Heart left ventricle (tissue), 16 donors: ENCODE data around the gene GLIS2. TPM values are rescaled to one million over a fixed set of nuclear protein-coding genes. Genes with fewer than 3 reads are reported as not detected.

Experiments used
- ATAC-seq, 4 donors: fragments of 200-7000 bp; cut with Tn5 transposase; one replicate each; pipeline ENCODE4 v1.9.1; 2020 to 2022; ENCODE audit warnings: moderate library complexity in 4 of 4, mild to moderate bottlenecking in 3 of 4, moderate number of reproducible peaks in 1 of 4
- DNase-seq, 5 donors: peaks; one replicate each; pipeline ENCODE4 v3.0.0-alpha.2; 2020
- H3K27ac ChIP-seq, 12 donors: fragments of 200-600 bp; sonication (generic) in 4 of 12; one replicate each; pipeline versions ENCODE4 v1.5.0 to v1.8.0; 2016 to 2022; ENCODE audit warnings: mild to moderate bottlenecking in 2 of 12
- H3K27me3 ChIP-seq, 9 donors: fragments of 200-600 bp; sonication (generic) in 2 of 9; one replicate each; pipeline versions ENCODE4 v1.5.1 to v1.8.0; 2016 to 2022; ENCODE audit warnings: mild to moderate bottlenecking in 3 of 9
- H3K36me3 ChIP-seq, 9 donors: fragments of 200-600 bp; sonication (generic) in 2 of 9; one replicate each; pipeline versions ENCODE4 v1.5.0 to v1.8.0; 2018 to 2022; ENCODE audit warnings: mild to moderate bottlenecking in 2 of 9
- H3K4me1 ChIP-seq, 12 donors: fragments of 200-600 bp; sonication (generic) in 4 of 12; one replicate each; pipeline versions ENCODE4 v1.5.0 to v1.8.0; 2016 to 2022; ENCODE audit warnings: mild to moderate bottlenecking in 3 of 12
- H3K4me3 ChIP-seq, 12 donors: fragments of 200-600 bp; sonication (generic) in 4 of 12; one replicate each; pipeline versions ENCODE4 v1.5.0 to v1.8.0; 2017 to 2022; ENCODE audit warnings: mild to moderate bottlenecking in 9 of 12, moderate library complexity in 4 of 12
- H3K9me3 ChIP-seq, 12 donors: fragments of 200-600 bp; sonication (generic) in 4 of 12; one replicate each; pipeline versions ENCODE4 v1.5.0 to v1.8.0; 2016 to 2022; ENCODE audit warnings: mild to moderate bottlenecking in 1 of 12
- POLR2A ChIP-seq, 2 donors: fragments of 450-650 bp; IDR thresholded peaks; one replicate each; pipeline ENCODE4 v1.6.1; 2017; ENCODE audit warnings: antibody characterized with exemption in 2 of 2, mild to moderate bottlenecking in 2 of 2, moderate library complexity in 2 of 2
- WGBS, 4 donors: extraction: QIAGEN DNeasy Blood & Tissue Kit in 2 of 4; methylation state at CpG; one replicate each; pipeline versions ENCODE4 v1.1.5 to v1.1.7; 2013 to 2018; 5-methylcytosine and 5-hydroxymethylcytosine counted together
- intact Hi-C, 10 donors: fragments of 100-400 bp; cut with DNase I; formaldehyde crosslinking; loops; one replicate each; pipeline versions ENCODE4 v1.11.1 to v1.14.2; 2022
- polyA plus RNA-seq, 2 donors: library from polyadenylated mRNA; stranded (reverse); fragments of 200-250 nt; gene quantifications; one replicate each; pipeline ENCODE4 v1.2.3, GENCODE V29; 2013
- total RNA-seq, 9 donors: library from RNA; depleted of rRNA in 2 of 9; stranded (reverse); fragments of >200 nt in 2 of 9; fragmentation: NEBNext Ultra II Directional in 3 of 9; extraction: Animal tissue kit (Norgen Biotek cat#: 25700) in 3 of 9; gene quantifications; one replicate each; pipeline versions ENCODE4 v1.1.0 to v1.2.4, GENCODE V29; 2016 to 2023
- TF ChIP-seq, protein P1 (sequence below), 12 donors: fragments of 200-600 bp; sonication (generic) in 4 of 12; IDR thresholded peaks; one replicate each; pipeline versions ENCODE4 v1.5.0 to v1.8.0; 2018 to 2022; ENCODE audit warnings: antibody characterized with exemption in 12 of 12, mild to moderate bottlenecking in 5 of 12
- donor health status: ischemic (EF 13 %, LVEDD 7.1; RV severe dilation, severe dysfunction).
- donor health status: healthy with polysubstance abuse.
- donor health status: DM: no; HTN: yes; CAD: no.
- donor health status: DM: no; HTN: no; CAD: no.
- donor health status: ischemic (EF 25% LVEDD 6.9; RV normal size, moderate dysfunction).
- donor health status: ischemic (EF 25% LVEDD 5.7; RV mildly dilated, moderate dysfunction).
- donor health status: healthy.
- donor health status: DM: yes; HTN: yes; CAD: no.
- donor health status: ischemic (EF 35%, LVEDD 5.7; RV mildly dilated, moderate dysfunction).
- donor health status: nonischemic (EF 11% LVEDD 7.7; RV severe dilation, severe dysfunction).
- donor health status: DM: yes; HTN: yes; CAD: no.
- donor health status: PGD.
- donor health status: ischemic (EF 29% LVEDD 5.4; RV normal size, mild dysfunction).
- donor health status: nonischemic (EF 23%, LVEDD 6.1; RV moderate dilation, normal function).

GLIS2 gene
- total and polyA plus RNA-seq, 11 donors, result 7.6 to 23.4 (median 12.7) TPM

DNA sequence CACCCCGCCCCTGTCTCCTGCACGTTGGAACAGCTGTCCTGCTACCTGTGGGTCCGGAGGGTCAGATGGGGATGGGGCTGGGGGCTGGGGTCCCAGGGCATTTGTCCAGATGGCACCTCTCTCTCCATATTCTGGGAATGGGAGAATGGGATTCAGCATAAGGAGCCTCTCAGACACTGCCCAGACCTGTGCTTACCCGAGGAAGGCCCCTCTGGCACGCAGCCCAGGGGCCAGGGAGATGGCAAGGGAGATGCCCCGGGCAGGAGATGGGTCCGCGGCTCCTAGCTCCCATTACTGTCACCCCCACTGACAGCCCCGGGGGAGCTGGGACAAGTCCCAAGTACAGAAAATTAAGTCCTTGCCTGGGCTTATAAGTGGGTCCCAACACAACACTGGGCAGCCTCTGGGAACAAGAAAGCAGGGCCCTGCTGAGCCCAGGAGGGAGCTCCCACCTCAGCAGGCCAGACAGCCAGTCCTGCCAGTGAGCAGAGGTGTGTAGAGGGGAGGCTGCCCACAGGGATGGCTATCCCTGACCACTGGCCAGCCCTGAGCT lies 57.6 kb downstream of the GLIS2 start:
- intact Hi-C loops, result no loop called here

DNA sequence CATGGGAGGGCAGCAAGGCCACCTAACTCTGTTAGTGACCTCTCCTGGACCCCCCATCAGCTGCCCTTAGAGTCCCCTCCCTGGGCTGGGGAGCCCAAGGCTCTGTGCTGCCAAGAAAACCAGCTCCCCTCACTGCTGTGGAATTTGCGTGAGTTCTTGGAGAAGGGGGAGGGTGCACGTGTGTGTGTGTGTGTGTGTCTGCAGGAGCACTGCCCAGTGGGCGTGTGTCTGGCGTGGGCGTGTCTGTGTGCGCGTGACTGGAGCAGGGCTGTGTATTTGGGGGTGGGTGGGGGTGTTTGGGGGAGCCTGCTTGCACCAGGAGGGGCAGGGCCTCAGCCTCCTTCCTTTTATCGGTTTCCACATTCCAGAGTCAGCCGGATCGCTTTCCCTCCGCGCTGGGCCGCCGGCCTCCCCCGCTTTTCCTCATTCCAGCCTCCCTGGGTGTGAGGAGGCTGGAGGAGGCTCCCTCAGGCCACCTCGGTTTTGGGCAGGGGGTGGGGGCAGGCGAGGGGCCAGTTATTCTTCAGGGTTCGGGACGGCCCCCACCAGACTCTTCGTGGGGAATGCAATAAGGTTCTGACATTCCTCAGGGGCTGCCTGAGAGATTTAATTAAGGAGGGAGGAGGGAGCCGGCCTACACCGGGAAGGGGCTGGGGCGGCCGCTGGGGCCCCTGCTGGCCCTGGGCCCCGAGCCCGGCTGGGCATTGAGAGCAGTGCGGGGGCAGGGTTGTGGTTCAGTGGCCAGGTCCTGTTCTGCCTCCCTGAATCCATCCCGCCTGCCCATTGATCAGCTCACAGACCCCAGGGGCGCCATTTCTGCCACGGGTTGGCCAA lies 58.3 kb downstream of the GLIS2 start:
- Histone ChIP-seq H3K36me3 (peaks cover 0 to 4% (median 0%) of the 10 kb centered on the region in 9 donors), H3K9me3 (no peaks in the 10 kb centered on the region), H3K27ac (peak overlapping the region; percentile 9 to 89 (median 78)), H3K27me3 (no peaks in the 10 kb centered on the region), H3K4me1 (peaks cover 5 to 98% (median 71%) of the 10 kb centered on the region in 12 donors), H3K4me3 (peak overlapping the region in 11 of 12 donors; percentile 34 to 86 (median 64))
- peak in 1 of 4 donors; percentile 2 for ATAC-seq
- TF ChIP-seq, protein P1, sequence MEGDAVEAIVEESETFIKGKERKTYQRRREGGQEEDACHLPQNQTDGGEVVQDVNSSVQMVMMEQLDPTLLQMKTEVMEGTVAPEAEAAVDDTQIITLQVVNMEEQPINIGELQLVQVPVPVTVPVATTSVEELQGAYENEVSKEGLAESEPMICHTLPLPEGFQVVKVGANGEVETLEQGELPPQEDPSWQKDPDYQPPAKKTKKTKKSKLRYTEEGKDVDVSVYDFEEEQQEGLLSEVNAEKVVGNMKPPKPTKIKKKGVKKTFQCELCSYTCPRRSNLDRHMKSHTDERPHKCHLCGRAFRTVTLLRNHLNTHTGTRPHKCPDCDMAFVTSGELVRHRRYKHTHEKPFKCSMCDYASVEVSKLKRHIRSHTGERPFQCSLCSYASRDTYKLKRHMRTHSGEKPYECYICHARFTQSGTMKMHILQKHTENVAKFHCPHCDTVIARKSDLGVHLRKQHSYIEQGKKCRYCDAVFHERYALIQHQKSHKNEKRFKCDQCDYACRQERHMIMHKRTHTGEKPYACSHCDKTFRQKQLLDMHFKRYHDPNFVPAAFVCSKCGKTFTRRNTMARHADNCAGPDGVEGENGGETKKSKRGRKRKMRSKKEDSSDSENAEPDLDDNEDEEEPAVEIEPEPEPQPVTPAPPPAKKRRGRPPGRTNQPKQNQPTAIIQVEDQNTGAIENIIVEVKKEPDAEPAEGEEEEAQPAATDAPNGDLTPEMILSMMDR (IDR thresholded peaks at IDR 0.05), result no peak
- DNase-seq, result peak; percentile 60 to 86 (median 72)
- WGBS, 4 donors, result 37 to 42% (median 41%) methylated on average over 18 to 30 of the region's 30 CpGs
- intact Hi-C loops, result no loop called here

More for the DNA sequence above, 57.6 kb downstream of the GLIS2 start:
- Histone ChIP-seq H3K27me3 (no peaks in the 10 kb centered on the region), H3K4me1 (peaks cover 5 to 97% (median 73%) of the 10 kb centered on the region in 12 donors), H3K27ac (peak overlapping the region; percentile 9 to 89 (median 78)), H3K9me3 (no peaks in the 10 kb centered on the region), H3K4me3 (peak overlapping the region in 11 of 12 donors; percentile 34 to 86 (median 64)), H3K36me3 (peaks cover 0 to 4% (median 0%) of the 10 kb centered on the region in 9 donors)
- DNase-seq (no peak), ATAC-seq (no peak)
- 40 to 49% (median 45%) methylated on average over 1 to 9 of the region's 9 CpGs for WGBS, 4 donors
- no peak for TF ChIP-seq POLR2A (IDR thresholded peaks at IDR 0.05)
- TF ChIP-seq, protein P1 (IDR thresholded peaks at IDR 0.05), result no peak

DNA sequence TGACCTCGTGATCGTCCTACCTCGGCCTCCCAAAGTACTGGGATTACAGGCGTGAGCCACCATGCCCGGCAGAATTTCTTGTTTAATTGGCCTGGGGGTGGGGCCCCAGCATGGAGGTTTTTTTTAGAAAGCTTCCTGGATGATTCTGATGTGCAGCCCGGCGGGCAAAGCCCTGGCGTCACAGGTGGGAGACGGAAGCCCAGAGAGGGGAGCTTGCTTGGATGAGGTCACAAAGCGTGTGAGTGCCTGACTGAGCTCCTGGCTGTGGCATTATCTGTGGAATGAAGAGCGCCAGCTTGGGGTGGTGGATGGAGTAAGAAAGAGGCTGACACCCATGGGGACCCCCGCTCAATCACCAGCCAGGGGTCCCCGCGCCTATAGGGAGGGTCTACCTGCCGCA lies 59.9 kb downstream of the GLIS2 start:
- ATAC-seq, result no peak
- H3K9me3 ChIP-seq, result no peaks in the 10 kb centered on the region
- intact Hi-C loops, result no loop called here
- H3K36me3 ChIP-seq, result peaks cover 0 to 9% (median 0%) of the 10 kb centered on the region in 9 donors
- H3K27ac ChIP-seq, result peak overlapping the region; percentile 31 to 89 (median 79)
- H3K27me3 ChIP-seq, result no peaks in the 10 kb centered on the region
- peak overlapping the region in 7 of 12 donors; percentile 16 to 86 (median 34) for H3K4me3 ChIP-seq
- TF ChIP-seq POLR2A (IDR thresholded peaks at IDR 0.05), result no peak
- TF ChIP-seq, protein P1 (IDR thresholded peaks at IDR 0.05), result no peak
- H3K4me1 ChIP-seq, result peaks cover 5 to 88% (median 67%) of the 10 kb centered on the region in 12 donors
- WGBS, 4 donors, result 73 to 82% (median 81%) methylated on average over 13 to 15 of the region's 15 CpGs
- peak in 1 of 5 donors; percentile 34 for DNase-seq
